Adrenal gland (tissue), 12 donors: ENCODE data around the gene AIFM3. TPM values are rescaled to one million over a fixed set of nuclear protein-coding genes. Genes with fewer than 3 reads are reported as not detected.

Source experiments
- DNase-seq, 7 donors: peaks; one replicate each; pipeline ENCODE4 v3.0.0-alpha.2; 2019 to 2020
- H3K27ac ChIP-seq, 5 donors: fragments of 200-600 bp; sonication (generic) in 4 of 5; 1 replicate in 3 of 5; 2 replicates in 2 of 5; pipeline versions ENCODE4 v1.5.1 to v1.8.0; 2016 to 2020; ENCODE audit warnings: mild to moderate bottlenecking in 1 of 5
- H3K27me3 ChIP-seq: fragments of 200-600 bp; 2 replicates; pipeline ENCODE4 v1.8.0; 2021
- H3K36me3 ChIP-seq, 2 donors: fragments of 200-600 bp; replicated peaks in 1 of 2; 1 replicate in 1 of 2; 2 replicates in 1 of 2; pipeline versions ENCODE4 v1.5.1 to v1.8.0; 2018 to 2022
- H3K4me1 ChIP-seq, 2 donors: fragments of 200-600 bp; replicated peaks in 1 of 2; 1 replicate in 1 of 2; 2 replicates in 1 of 2; pipeline versions ENCODE4 v1.5.1 to v1.8.0; 2018 to 2021
- H3K4me3 ChIP-seq, 4 donors: fragments of 200-600 bp; sonication (generic) in 3 of 4; one replicate each; pipeline ENCODE4 v1.5.1; 2016 to 2018
- H3K9me3 ChIP-seq, 3 donors: fragments of 200-600 bp; sonication (generic) in 1 of 3; replicated peaks in 1 of 3; 1 replicate in 2 of 3; 2 replicates in 1 of 3; pipeline versions ENCODE4 v1.5.1 to v1.8.0; 2016 to 2021
- CTCF ChIP-seq, 6 experiments: fragments of 450-650 bp in 4 of 6; fragments of 200-600 bp in 2 of 6; sonication (generic) in 1 of 6; IDR thresholded peaks; 1 replicate in 5 of 6; 2 replicates in 1 of 6; pipeline versions ENCODE4 v1.5.1 to v1.8.0; 2016 to 2021; ENCODE audit warnings: antibody characterized with exemption in 6 of 6, mild to moderate bottlenecking in 2 of 6, moderate library complexity in 1 of 6
- POLR2A ChIP-seq, 2 donors: fragments of 450-650 bp; IDR thresholded peaks; one replicate each; pipeline ENCODE4 v1.6.1; 2017; ENCODE audit warnings: antibody characterized with exemption in 2 of 2, mild to moderate bottlenecking in 2 of 2, moderate library complexity in 1 of 2
- WGBS, 4 donors: extraction: QIAGEN DNeasy Blood & Tissue Kit in 2 of 4; methylation state at CpG; one replicate each; pipeline versions ENCODE4 v1.1.5 to v1.1.7; 2013 to 2017; 5-methylcytosine and 5-hydroxymethylcytosine counted together
- intact Hi-C, 2 donors: fragments of 100-400 bp; cut with DNase I; formaldehyde crosslinking; loops; one replicate each; pipeline versions ENCODE4 v1.14.1 to v1.15.0; 2022 to 2023
- polyA plus RNA-seq, 3 donors: library from polyadenylated mRNA; stranded (reverse); fragments of 200-250 nt in 2 of 3; fragments of 350-450 nt in 1 of 3; fragmentation: Illumina TruSeq in 1 of 3; extraction: RNeasy Lipid Tissue Mini Kit (QIAGEN cat#74804) in 1 of 3; gene quantifications; one replicate each; pipeline ENCODE4 v1.2.3, GENCODE V29; 2013 to 2014
- total RNA-seq, 9 donors: library from RNA; depleted of rRNA in 4 of 9; stranded (reverse); fragments of >200 nt in 4 of 9; fragments of 120-200 nt in 1 of 9; fragmentation: NEBNext Ultra II Directional in 1 of 9; extraction: Animal tissue kit (Norgen Biotek cat#: 25700) in 1 of 9; gene quantifications; one replicate each; pipeline versions ENCODE4 v1.1.0 to v1.2.4, GENCODE V29; 2013 to 2023
- donor health status: healthy with polysubstance abuse.
- donor health status: Bipolar disorder and iron deficiency.
- donor health status: DM: yes; HTN: yes; CAD: no.
- donor health status: DM: no; HTN: no; CAD: no.
- donor health status: DM: no; HTN: no; CAD: no.
- donor health status: DM: yes; HTN: yes; CAD: no.

The AIFM3 gene
- total and polyA plus RNA-seq, 12 donors, result 0.37 to 9.1 (median 2.2) TPM

- intact Hi-C loops, result no loop called here
- Histone ChIP-seq H3K9me3 (no peaks in the 10 kb centered on the region), H3K27ac (no peak overlapping the region), H3K4me3 (no peak overlapping the region), H3K36me3 (peaks cover 0 to 35% of the 10 kb centered on the region in 2 donors), H3K4me1 (peaks cover 23 to 28% of the 10 kb centered on the region in 2 donors), H3K27me3 (no peaks in the 10 kb centered on the region)
- 54 to 60% (median 57%) methylated on average over 6 to 7 of the region's 7 CpGs for WGBS, 4 donors
- TF ChIP-seq CTCF (IDR thresholded peaks at IDR 0.05) (no peak), POLR2A (IDR thresholded peaks at IDR 0.05) (no peak)
- no peak for DNase-seq
Observed at GRCh38 chr22:20998411-20999336, 31.6 kb downstream of the AIFM3 start.

- Histone ChIP-seq H3K4me3 (no peak overlapping the region), H3K9me3 (no peaks in the 10 kb centered on the region), H3K27me3 (no peaks in the 10 kb centered on the region), H3K4me1 (peaks cover 23 to 28% of the 10 kb centered on the region in 2 donors), H3K36me3 (peaks cover 0 to 26% of the 10 kb centered on the region in 2 donors), H3K27ac (peak overlapping the region in 2 of 5 donors; percentile 97 to 98)
- 78 to 91% (median 89%) methylated on average over 8 to 27 of the region's 27 CpGs for WGBS, 4 donors
- intact Hi-C loops, result no loop called here
- DNase-seq, result no peak
- TF ChIP-seq CTCF (IDR thresholded peaks at IDR 0.05) (no peak), POLR2A (IDR thresholded peaks at IDR 0.05) (no peak)
Observed at GRCh38 chr22:20999350-21000206, 32.5 kb downstream of the AIFM3 start.

- Histone ChIP-seq H3K4me1 (peaks cover 23 to 28% of the 10 kb centered on the region in 2 donors), H3K9me3 (no peaks in the 10 kb centered on the region), H3K4me3 (peak overlapping the region in 2 of 4 donors; percentile 33 to 60), H3K27me3 (no peaks in the 10 kb centered on the region), H3K36me3 (peaks cover 0 to 23% of the 10 kb centered on the region in 2 donors), H3K27ac (peak overlapping the region in 4 of 5 donors; percentile 94 to 98 (median 96))
- no peak for TF ChIP-seq CTCF (IDR thresholded peaks at IDR 0.05)
- no peak for TF ChIP-seq POLR2A (IDR thresholded peaks at IDR 0.05)
- no peak for DNase-seq
- WGBS, 4 donors, result 47 to 62% (median 56%) methylated on average over 9 to 22 of the region's 22 CpGs
- intact Hi-C loops, result no loop called here
Observed at GRCh38 chr22:21000207-21000986, 33.3 kb downstream of the AIFM3 start.
